Upper lobe of right lung (tissue), 1 donor: ENCODE results near the gene CDK5RAP2. TPM values are rescaled to one million over a fixed set of nuclear protein-coding genes. Genes with fewer than 3 reads are reported as not detected.

Experiments
- ATAC-seq: fragments of 200-7000 bp; cut with Tn5 transposase; one replicate; pipeline ENCODE4 v1.9.1; 2020; ENCODE audit warnings: mild to moderate bottlenecking, moderate library complexity
- DNase-seq: peaks from one replicate; pipeline ENCODE4 v3.0.0-alpha.2; 2020
- H3K27ac ChIP-seq: fragments of 200-600 bp; one replicate; pipeline ENCODE4 v1.8.0; 2022
- H3K27me3 ChIP-seq: fragments of 200-600 bp; one replicate; pipeline ENCODE4 v1.8.0; 2022; ENCODE audit warnings: mild to moderate bottlenecking
- H3K36me3 ChIP-seq: fragments of 200-600 bp; one replicate; pipeline ENCODE4 v1.8.0; 2022
- H3K4me1 ChIP-seq: fragments of 200-600 bp; one replicate; pipeline ENCODE4 v1.8.0; 2022
- H3K4me3 ChIP-seq: fragments of 200-600 bp; one replicate; pipeline ENCODE4 v1.8.0; 2022; ENCODE audit warnings: mild to moderate bottlenecking
- H3K9me3 ChIP-seq: fragments of 200-600 bp; one replicate; pipeline ENCODE4 v1.8.0; 2022
- CTCF ChIP-seq: fragments of 200-600 bp; IDR thresholded peaks from one replicate; pipeline ENCODE4 v1.8.0; 2022; ENCODE audit warnings: antibody characterized with exemption
- intact Hi-C: fragments of 100-400 bp; cut with DNase I; formaldehyde crosslinking; loops from one replicate; pipeline ENCODE4 v1.11.0; 2022
- total RNA-seq: library from RNA; stranded (reverse); fragmentation: NEBNext Ultra II Directional; extraction: Animal tissue kit (Norgen Biotek cat#: 25700); gene quantifications from one replicate; pipeline ENCODE4 v1.2.1, GENCODE V29; 2021
- donor health status: DM: no; HTN: yes; CAD: no; lungs with severe emphysema.

The CDK5RAP2 gene
- total RNA-seq, 1 donor from 2014 or later = 54.2 TPM

GRCh38 chr9:120385606-120386389 is 194.2 kb downstream of the CDK5RAP2 start:
- DNase-seq (no peak), ATAC-seq (no peak)
- peaks cover 24% of the 10 kb centered on the region for H3K36me3 ChIP-seq
- no peaks in the 10 kb centered on the region for H3K27me3 ChIP-seq
- no peak for TF ChIP-seq CTCF
- intact Hi-C loops = no loop called here
- H3K27ac ChIP-seq = no peak overlapping the region
- H3K9me3 ChIP-seq = no peaks in the 10 kb centered on the region
- H3K4me3 ChIP-seq = no peak overlapping the region
- H3K4me1 ChIP-seq = peaks cover 7% of the 10 kb centered on the region

GRCh38 chr9:120384925-120385272 is 195.1 kb downstream of the CDK5RAP2 start:
- DNase-seq (no peak), ATAC-seq (no peak)
- no peak for TF ChIP-seq CTCF
- H3K27ac ChIP-seq = no peak overlapping the region
- peaks cover 7% of the 10 kb centered on the region for H3K4me1 ChIP-seq
- intact Hi-C loops = no loop called here
- H3K4me3 ChIP-seq = no peak overlapping the region
- H3K36me3 ChIP-seq = peaks cover 15% of the 10 kb centered on the region
- H3K9me3 ChIP-seq = no peaks in the 10 kb centered on the region
- no peaks in the 10 kb centered on the region for H3K27me3 ChIP-seq

GRCh38 chr9:120383999-120384924 is 195.7 kb downstream of the CDK5RAP2 start:
- intact Hi-C loops = no loop called here
- no peaks in the 10 kb centered on the region for H3K27me3 ChIP-seq
- H3K9me3 ChIP-seq = no peaks in the 10 kb centered on the region
- peaks cover 7% of the 10 kb centered on the region for H3K4me1 ChIP-seq
- ATAC-seq = no peak
- H3K36me3 ChIP-seq = peaks cover 9% of the 10 kb centered on the region
- no peak overlapping the region for H3K4me3 ChIP-seq
- DNase-seq = no peak
- no peak overlapping the region for H3K27ac ChIP-seq
- TF ChIP-seq CTCF = no peak

GRCh38 chr9:120383611-120383998 is 196.4 kb downstream of the CDK5RAP2 start:
- TF ChIP-seq CTCF = no peak
- DNase-seq (no peak), ATAC-seq (no peak)
- no peaks in the 10 kb centered on the region for H3K27me3 ChIP-seq
- H3K4me3 ChIP-seq = no peak overlapping the region
- H3K27ac ChIP-seq = no peak overlapping the region
- peaks cover 3% of the 10 kb centered on the region for H3K36me3 ChIP-seq
- intact Hi-C loops = no loop called here
- peaks cover 7% of the 10 kb centered on the region for H3K4me1 ChIP-seq
- H3K9me3 ChIP-seq = no peaks in the 10 kb centered on the region

- Histone ChIP-seq H3K9me3 (no peaks in the 10 kb centered on the region), H3K36me3 (no peaks in the 10 kb centered on the region), H3K27me3 (no peaks in the 10 kb centered on the region), H3K4me3 (no peak overlapping the region), H3K4me1 (peaks cover 7% of the 10 kb centered on the region), H3K27ac (no peak overlapping the region)
- no peak for ATAC-seq
- intact Hi-C loops = no loop called here
- no peak for DNase-seq
- TF ChIP-seq CTCF = no peak
These were observed 197.5 kb downstream of the CDK5RAP2 start for GRCh38 chr9:120382453-120382852.
